Posterior cingulate gyrus (tissue), 11 donors: Measurements from ENCODE around the gene CALHM1.
"Not testable (repeated sequence)": the region's sequence is repeated elsewhere in the genome, so short reads cannot be mapped to it uniquely, and the experiment has no call there.

Experiments
- DNase-seq, 10 donors: peaks; one replicate each; pipeline versions ENCODE4 v3.0.0 to v3.0.0-alpha.2; 2020 to 2021; ENCODE audit warnings: mixed read lengths in 3 of 10
- intact Hi-C: fragments of 100-400 bp; cut with DNase I; formaldehyde crosslinking; loops from one replicate; pipeline ENCODE4 v1.15.1; 2023

Gene CALHM1, protein sequence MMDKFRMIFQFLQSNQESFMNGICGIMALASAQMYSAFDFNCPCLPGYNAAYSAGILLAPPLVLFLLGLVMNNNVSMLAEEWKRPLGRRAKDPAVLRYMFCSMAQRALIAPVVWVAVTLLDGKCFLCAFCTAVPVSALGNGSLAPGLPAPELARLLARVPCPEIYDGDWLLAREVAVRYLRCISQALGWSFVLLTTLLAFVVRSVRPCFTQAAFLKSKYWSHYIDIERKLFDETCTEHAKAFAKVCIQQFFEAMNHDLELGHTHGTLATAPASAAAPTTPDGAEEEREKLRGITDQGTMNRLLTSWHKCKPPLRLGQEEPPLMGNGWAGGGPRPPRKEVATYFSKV

DNA sequence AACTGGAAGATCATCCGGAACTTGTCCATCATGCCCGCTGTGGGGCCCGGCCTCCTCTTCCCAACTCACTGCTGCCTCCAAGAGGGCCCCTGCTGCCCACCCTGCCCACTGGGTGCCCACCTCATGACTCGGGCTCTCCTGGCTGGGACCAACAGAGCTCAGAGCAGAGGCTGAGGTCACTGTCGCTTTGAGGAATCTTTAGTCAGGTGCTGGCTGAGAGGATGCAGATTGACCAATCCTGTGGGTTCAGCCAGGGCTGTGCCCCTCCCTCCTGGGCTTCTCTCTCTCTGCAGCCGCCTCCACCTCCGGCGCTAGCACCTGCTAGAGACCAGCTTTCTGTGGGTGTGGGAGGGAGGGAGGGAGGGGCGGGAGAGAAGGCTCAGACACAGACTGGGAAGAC is at the start of gene CALHM1:
Gene CALHM1 (minus strand): TSS at position 181 of the 400 bp plus-strand sequence. CDS start 149 bp downstream, at position 32.
- DNase-seq = peak in 8 of 10 donors; percentile 42 to 93 (median 64)
- intact Hi-C loops = no loop called here

DNA sequence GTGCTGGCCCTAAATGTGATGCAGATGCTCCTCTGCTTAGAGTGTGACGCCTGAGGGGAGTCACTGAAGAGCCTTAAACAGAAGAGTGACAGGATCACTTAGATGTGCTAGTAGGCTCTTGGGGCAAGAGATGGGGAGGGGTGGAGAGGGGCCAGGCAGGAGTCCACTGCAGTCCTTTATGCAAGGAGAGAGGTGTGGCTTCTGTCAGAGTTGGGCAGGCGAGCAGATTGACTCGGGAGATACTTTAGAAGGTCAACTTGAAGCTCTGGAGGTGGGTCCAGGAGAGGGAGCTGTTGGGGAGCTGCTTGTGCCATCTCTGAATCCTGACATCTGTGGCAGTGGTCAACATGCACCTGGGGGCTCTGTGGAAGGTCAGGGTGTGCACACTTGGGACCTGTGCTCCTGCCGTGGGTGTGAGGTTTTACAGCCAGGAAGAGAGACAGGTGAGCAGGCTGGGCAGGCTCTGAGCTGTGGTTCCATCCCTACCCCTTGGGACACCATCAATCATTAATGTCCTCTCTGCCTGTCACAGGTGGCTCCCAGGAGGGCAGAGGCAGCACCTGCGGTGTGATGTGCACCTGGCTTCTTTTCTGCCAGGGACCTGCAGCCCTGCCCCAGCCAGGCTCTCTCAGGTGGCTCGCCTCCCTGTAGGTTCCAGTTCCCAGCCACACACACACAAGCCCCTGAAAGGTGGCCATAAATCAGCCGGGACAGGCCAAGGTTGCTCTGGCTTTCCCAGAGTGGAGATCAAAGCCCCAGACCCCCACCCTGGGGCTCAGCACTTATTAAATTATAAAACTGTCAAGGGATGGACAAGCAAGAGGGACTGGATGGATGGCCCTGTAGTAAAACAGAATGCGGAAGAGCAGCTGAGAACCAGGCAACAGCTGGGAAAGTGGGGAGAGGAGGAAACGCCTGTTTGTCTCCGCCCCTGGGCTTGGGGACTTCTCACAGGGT is 48.8 kb upstream of the CALHM1 start:
- DNase-seq = peak in 2 of 10 donors; percentile 26 to 28

GRCh38 chr10:103506061-103506460 is 47.4 kb upstream of the CALHM1 start:
- intact Hi-C loops = no loop called here
- peak in 1 of 10 donors; percentile 18 for DNase-seq

More for the DNA sequence above, 48.8 kb upstream of the CALHM1 start:
- intact Hi-C loops = no loop called here

GRCh38 chr10:103504181-103504783 is 45.6 kb upstream of the CALHM1 start:
- peak in 2 of 10 donors; percentile 19 to 27 for DNase-seq

DNA sequence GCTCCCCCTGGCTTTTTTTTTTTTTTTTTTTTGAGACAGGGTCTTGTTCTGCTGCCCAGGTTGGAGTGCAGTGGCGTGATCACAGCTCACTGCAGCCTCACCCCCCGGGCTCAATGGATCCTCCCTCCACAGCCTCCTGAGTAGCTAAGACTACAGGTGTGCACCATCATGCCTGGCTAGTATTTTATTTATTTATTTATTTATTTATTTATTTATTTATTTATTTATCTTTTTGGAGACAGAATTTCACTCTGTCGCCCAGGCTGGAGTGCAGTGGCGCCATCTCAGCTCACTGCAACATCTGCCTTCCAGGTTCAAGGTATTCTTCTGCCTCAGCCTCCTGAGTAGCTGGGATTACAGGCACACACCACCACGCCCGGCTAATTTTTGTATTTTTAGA is 45.1 kb upstream of the CALHM1 start:
- peak in 2 of 10 donors; percentile 8 to 20 for DNase-seq

More at GRCh38 chr10:103504181-103504783, 45.6 kb upstream of the CALHM1 start:
- intact Hi-C loops = no loop called here

GRCh38 chr10:103502849-103503660 is 44.4 kb upstream of the CALHM1 start:
- peak in 3 of 10 donors; percentile 49 to 89 (median 85) for DNase-seq
- intact Hi-C loops = no loop called here

More for the DNA sequence above, 45.1 kb upstream of the CALHM1 start:
- intact Hi-C loops = not testable (repeated sequence)

GRCh38 chr10:103501186-103501585 is 42.5 kb upstream of the CALHM1 start:
- peak in 2 of 10 donors; percentile 41 to 52 for DNase-seq
- intact Hi-C loops = no loop called here

DNA sequence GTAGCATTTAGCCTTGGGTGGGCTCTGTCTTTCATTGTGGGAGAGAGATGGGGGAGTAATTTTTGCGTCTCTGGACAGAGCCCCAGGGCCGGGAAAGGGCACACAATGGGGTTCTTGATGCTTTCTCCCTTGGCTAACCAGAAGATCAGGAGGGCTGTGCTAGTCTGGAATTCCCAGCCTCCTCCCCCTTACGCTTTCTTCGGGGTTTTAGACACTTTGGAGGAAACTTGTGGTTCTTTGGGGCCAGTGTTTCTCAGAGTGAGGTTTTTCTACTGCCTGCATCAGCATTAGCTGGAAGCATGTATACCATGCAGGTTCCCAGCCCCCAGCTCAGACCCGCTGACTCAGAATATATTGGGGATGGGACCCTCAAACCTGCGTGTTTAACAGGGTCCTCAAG is 41.8 kb upstream of the CALHM1 start:
- DNase-seq = peak in 1 of 10 donors; percentile 25
- intact Hi-C loops = no loop called here

DNA sequence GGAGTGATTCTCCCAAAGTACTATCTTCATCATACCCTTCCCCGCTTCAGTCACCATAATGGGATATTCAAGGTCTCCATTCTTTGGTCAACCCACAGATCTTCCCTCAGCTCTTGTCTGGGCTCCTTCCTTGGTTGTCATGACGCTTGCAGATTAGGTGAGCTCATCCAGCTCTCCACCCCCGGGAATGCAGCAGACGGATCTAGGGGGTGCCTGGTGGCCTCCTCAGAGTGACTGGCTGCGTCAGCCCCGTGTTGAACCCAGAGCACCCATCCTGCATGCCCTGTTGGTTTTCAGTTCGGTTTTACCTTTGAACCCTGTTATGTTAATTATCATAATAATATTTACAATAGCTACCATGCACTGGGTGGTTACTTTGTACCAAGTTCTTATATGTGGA is 41.2 kb upstream of the CALHM1 start:
- DNase-seq = peak in 4 of 10 donors; percentile 40 to 87 (median 77)
- intact Hi-C loops = no loop called here

DNA sequence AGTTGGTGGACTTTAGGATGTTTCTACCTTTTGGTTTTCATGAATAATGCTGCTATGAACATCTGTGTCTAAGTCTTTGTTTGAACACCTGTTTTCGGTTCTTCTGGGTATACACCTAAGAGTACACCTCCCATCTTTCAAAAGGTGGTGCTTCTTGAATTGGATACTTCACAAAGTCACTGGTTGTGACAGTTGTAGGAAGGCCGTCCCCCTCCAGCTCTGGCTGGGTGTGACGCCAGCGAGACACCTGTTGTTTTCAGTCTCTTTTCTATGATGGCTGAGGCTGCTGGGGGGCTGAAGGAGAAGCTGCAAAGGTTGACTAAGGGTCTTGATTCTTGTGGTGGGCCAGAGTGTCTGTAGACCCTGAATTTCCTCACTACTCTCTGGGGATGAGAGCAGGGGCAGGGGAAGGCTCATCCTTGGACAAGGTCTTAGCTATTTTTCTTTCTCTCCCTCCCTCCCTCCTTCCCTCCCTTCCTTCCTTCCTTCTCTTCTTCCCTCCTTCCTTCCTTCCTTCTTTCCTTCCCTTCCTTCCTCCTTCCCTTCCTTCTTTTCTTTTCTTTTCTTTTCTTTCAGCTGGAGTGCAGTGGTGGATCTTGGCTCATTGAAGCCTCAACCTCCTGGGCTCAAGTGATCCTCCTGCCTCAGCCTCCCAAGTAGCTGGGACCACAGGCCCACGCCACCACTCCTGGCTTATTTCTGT is 40.4 kb upstream of the CALHM1 start:
- intact Hi-C loops = no loop called here
- peak in 2 of 10 donors; percentile 15 to 16 for DNase-seq

GRCh38 chr10:103497161-103497915 is 38.6 kb upstream of the CALHM1 start:
- DNase-seq = peak in 2 of 10 donors; percentile 21 to 53
- intact Hi-C loops = no loop called here

- DNase-seq = peak in 1 of 10 donors; percentile 38
- intact Hi-C loops = no loop called here
Measured at GRCh38 chr10:103495321-103495720, 36.6 kb upstream of the CALHM1 start.

DNA sequence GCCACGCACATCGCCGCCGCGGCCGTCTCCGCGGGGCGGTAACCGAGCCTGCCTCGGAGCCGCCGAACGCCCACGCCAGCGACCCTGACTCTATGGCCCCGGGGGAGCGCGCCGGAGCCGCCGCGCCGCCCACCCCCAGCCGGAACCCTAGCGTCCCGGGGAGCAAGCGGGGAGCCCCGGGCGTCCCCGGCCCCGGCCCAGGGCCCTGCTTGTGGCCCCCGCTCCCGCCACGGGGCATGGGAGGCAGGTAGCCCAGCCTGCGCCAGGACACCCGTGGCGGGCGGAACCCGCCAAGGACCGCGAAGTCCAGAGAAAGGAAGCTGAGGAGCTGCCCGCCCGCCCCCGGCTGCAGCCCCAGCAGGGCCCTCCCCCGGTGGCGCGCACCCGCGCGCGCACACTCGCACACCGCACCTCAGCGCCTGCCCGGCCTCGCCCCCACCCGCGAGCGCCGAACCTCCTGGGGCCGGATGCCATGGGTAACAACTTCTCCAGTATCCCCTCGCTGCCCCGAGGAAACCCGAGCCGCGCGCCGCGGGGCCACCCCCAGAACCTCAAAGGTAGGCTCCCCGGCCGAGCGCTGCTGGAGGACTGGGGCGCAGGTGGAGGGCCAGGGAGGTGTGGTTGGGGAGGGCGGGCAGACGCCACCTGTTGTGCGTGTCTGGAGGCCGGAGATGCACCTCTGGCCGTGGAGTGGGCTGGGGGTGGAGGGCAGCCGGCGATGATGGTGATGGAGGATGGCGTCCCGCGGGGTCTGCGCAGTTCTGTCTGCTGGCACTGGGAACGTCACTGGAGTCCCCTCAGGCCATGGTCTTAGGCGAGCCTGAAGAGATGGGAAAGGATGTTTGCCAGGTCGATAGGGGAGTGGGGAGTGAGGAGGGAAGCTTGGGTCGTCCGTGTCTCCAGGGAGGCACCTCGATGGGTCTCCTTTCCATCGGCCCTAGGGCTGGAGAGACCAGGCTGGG is 35.5 kb upstream of the CALHM1 start:
- DNase-seq = peak in 8 of 10 donors; percentile 16 to 93 (median 48)
- intact Hi-C loops = loop anchor here (5.0 kb wide), 1 partner anchor 48 kb away; no protein-coding TSS in a partner anchor

DNA sequence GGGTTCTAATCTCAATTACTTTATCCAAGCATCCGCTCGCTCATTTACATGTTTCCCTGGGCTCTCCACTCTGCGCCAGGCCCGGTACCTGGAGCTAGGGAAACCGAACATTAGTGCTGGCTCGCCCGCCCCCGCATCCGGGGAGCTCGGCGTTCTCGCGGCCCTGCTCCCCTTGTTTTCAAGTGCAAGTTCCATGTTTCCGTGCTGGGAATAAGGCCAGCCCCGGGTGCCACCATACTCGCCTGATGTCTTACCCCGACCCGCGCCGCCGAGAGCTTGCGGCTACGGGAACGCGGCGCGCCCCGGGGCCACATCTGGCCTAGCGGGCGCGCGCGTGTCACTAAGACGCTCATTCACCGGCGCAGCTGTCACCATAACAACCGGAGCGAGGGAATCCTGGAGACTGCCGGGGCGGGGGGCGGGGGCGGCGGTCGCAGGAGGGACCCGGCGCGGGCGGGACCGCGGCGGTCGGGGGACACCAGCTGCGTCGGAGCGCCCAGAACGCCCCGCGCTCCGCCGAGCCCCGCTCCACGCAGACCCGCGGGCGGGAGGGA is 34.7 kb upstream of the CALHM1 start, which contains the start of gene NEURL1:
Gene NEURL1 (plus strand): TSS at position 344 of the 554 bp plus-strand sequence. CDS start 683 bp downstream, outside the sequence.
- intact Hi-C loops = loop anchor here (5.0 kb wide), 1 partner anchor 49 kb away; no protein-coding TSS in a partner anchor
- peak; percentile 41 to 94 (median 57) for DNase-seq

DNA sequence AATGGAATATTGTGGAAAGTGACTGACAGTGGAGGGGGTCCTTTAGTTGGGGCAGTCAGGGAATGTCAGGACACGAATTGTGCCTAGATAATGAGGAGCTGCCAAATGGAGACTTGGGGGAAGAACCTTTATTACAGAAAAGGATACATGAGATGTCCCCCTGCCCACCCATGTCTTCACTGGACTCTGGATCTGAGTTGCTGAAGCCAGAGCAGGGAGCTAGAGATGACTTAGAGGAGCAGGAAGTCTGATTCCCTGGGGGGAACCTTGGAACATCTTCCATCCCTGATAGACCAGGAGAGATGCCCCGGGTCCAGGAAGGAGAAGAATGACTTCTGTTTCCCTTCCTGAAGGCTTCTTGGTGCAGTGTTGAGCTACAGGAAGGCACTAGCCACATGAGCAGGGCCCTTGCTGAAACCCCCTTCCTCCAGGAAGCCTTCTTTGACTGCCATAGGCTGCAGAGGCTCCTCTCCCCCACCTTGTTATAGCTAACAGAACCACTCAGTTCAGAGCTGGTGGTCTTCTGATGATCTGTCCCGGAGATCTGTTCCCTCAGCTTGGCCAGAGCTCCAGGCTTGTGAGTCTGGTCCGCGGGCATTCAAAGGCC is 34.1 kb upstream of the CALHM1 start:
- DNase-seq = no peak

More for the DNA sequence above, 34.1 kb upstream of the CALHM1 start:
- intact Hi-C loops = loop anchor here (5.0 kb wide), 1 partner anchor 50 kb away; no protein-coding TSS in a partner anchor
